Measurements from ENCODE around the gene THAP4.
"Not testable (repeated sequence)": the region's sequence is repeated elsewhere in the genome, so short reads cannot be mapped to it uniquely, and the experiment has no call there.

Gene THAP4

GRCh38 chr2:241662731-241663130, 25.8 kb upstream of the THAP4 start:
- not testable (repeated sequence) for DNase-seq

- no peak for DNase-seq
These were observed 23.7 kb upstream of the THAP4 start for GRCh38 chr2:241660593-241661213.

- peak; percentile 89 for DNase-seq
These were observed 22.3 kb upstream of the THAP4 start for GRCh38 chr2:241659150-241659739.

- no peak for DNase-seq
These were observed 21.3 kb upstream of the THAP4 start for GRCh38 chr2:241658296-241658695.

- no peak for DNase-seq
These were observed 20.9 kb upstream of the THAP4 start for GRCh38 chr2:241657786-241658254.

GRCh38 chr2:241656190-241656741, 19.3 kb upstream of the THAP4 start:
- DNase-seq = no peak

- no peak for DNase-seq
These were observed 18.7 kb upstream of the THAP4 start for GRCh38 chr2:241655516-241656189.

GRCh38 chr2:241654551-241654950, 17.6 kb upstream of the THAP4 start:
- DNase-seq = no peak

- no peak for DNase-seq
These were observed 16.3 kb upstream of the THAP4 start for GRCh38 chr2:241653210-241653750.

GRCh38 chr2:241652722-241653121, 15.8 kb upstream of the THAP4 start:
- no peak for DNase-seq

GRCh38 chr2:241652142-241652541, 15.2 kb upstream of the THAP4 start:
- no peak for DNase-seq

- DNase-seq = no peak
These were observed 13.0 kb upstream of the THAP4 start for GRCh38 chr2:241649927-241650326.

- DNase-seq = no peak
These were observed 12.4 kb upstream of the THAP4 start for GRCh38 chr2:241649404-241649803.

- DNase-seq = no peak
These were observed 11.5 kb upstream of the THAP4 start for GRCh38 chr2:241648453-241648852.

GRCh38 chr2:241645915-241646645, 9.1 kb upstream of the THAP4 start:
- DNase-seq = no peak

GRCh38 chr2:241645056-241645914, 8.3 kb upstream of the THAP4 start:
- DNase-seq = no peak

GRCh38 chr2:241641631-241642030, 4.7 kb upstream of the THAP4 start:
- no peak for DNase-seq

- no peak for DNase-seq
These were observed 3.3 kb upstream of the THAP4 start for GRCh38 chr2:241640165-241640795.

GRCh38 chr2:241639385-241639784, 2.4 kb upstream of the THAP4 start:
- DNase-seq = no peak

- no peak for DNase-seq
These were observed 2.0 kb upstream of the THAP4 start for GRCh38 chr2:241638940-241639339.
